HepG2 (cell line): ENCODE measurements around the gene ARPC1B. TPM values are rescaled to one million over a fixed set of nuclear protein-coding genes. Genes with fewer than 3 reads are reported as not detected.

ENCODE experiments used
- BHLHE40 ChIP-seq: IDR thresholded peaks from 2 replicates; pipeline ENCODE4 v1.6.1; 2011; ENCODE audit warnings: low read length, improper control_type of control experiment
- BORCS8-MEF2B ChIP-seq: sonication (generic); formaldehyde crosslinking; IDR thresholded peaks from 2 replicates; pipeline ENCODE4 v1.8.0; 2022; ENCODE audit warnings: mild to moderate bottlenecking, missing genetic modification reagents
- NFE2L1 ChIP-seq: sonication (generic); formaldehyde crosslinking; IDR thresholded peaks from 2 replicates; pipeline ENCODE4 v1.4.0; 2020; ENCODE audit warnings: missing genetic modification reagents, mild to moderate bottlenecking, borderline replicate concordance
- PCBP1 ChIP-seq: fragments of 200-400 bp; formaldehyde crosslinking; IDR thresholded peaks from 2 replicates; pipeline ENCODE4 v1.6.1; 2017; ENCODE audit warnings: mild to moderate bottlenecking, low read depth, low read length, borderline replicate concordance
- PHF5A ChIP-seq: IDR thresholded peaks from one replicate; pipeline ENCODE4 v1.6.1; 2018; ENCODE audit warnings: low read depth, missing genetic modification reagents; ENCODE audit not compliant: unreplicated experiment
- SKIL ChIP-seq: sonication (generic); formaldehyde crosslinking; IDR thresholded peaks from 2 replicates; pipeline ENCODE4 v1.8.0; 2022; ENCODE audit warnings: missing genetic modification reagents, mild to moderate bottlenecking, moderate library complexity, borderline replicate concordance
- TMF1 ChIP-seq: sonication (generic); formaldehyde crosslinking; IDR thresholded peaks from 2 replicates; pipeline ENCODE4 v1.8.1; 2022; ENCODE audit warnings: low read depth, missing genetic modification reagents
- TRIM24 ChIP-seq: sonication (generic); formaldehyde crosslinking; IDR thresholded peaks from 2 replicates; pipeline ENCODE4 v1.8.0; 2022; ENCODE audit warnings: mild to moderate bottlenecking, missing genetic modification reagents
- TSC22D2 ChIP-seq: sonication (generic); formaldehyde crosslinking; IDR thresholded peaks from 2 replicates; pipeline ENCODE4 v1.5.1; 2020; ENCODE audit warnings: missing genetic modification reagents, mild to moderate bottlenecking, borderline replicate concordance
- ZBTB10 ChIP-seq: sonication (generic); formaldehyde crosslinking; IDR thresholded peaks from 2 replicates; pipeline ENCODE4 v1.4.0; 2020; ENCODE audit warnings: missing genetic modification reagents, borderline replicate concordance
- ZBTB21 ChIP-seq: sonication (generic); formaldehyde crosslinking; IDR thresholded peaks from 2 replicates; pipeline ENCODE4 v1.4.0; 2020; ENCODE audit warnings: missing genetic modification reagents
- ZKSCAN5 ChIP-seq: sonication (generic); formaldehyde crosslinking; IDR thresholded peaks from 2 replicates; pipeline ENCODE4 v1.5.1; 2020; ENCODE audit warnings: mild to moderate bottlenecking, missing genetic modification reagents
- ZNF205 ChIP-seq: IDR thresholded peaks from 2 replicates; pipeline ENCODE4 v1.6.1; 2018; ENCODE audit warnings: missing biosample characterization, missing genetic modification reagents
- ZNF224 ChIP-seq: sonication (generic); formaldehyde crosslinking; IDR thresholded peaks from 2 replicates; pipeline ENCODE4 v1.5.0; 2020; ENCODE audit warnings: mild to moderate bottlenecking, missing genetic modification reagents
- ZNF431 ChIP-seq: sonication (generic); formaldehyde crosslinking; IDR thresholded peaks from 2 replicates; pipeline ENCODE4 v1.9.0; 2022; ENCODE audit warnings: missing genetic modification reagents, low read depth, mild to moderate bottlenecking, borderline replicate concordance
- ZNF503 ChIP-seq: sonication (generic); formaldehyde crosslinking; IDR thresholded peaks from 2 replicates; pipeline ENCODE4 v1.4.0; 2020; ENCODE audit warnings: missing genetic modification reagents
- ZNF513 ChIP-seq: sonication (generic); formaldehyde crosslinking; conservative IDR thresholded peaks from 2 replicates; pipeline ENCODE4 v1.5.0; 2020; ENCODE audit warnings: missing genetic modification reagents
- ZNF703 ChIP-seq: sonication (generic); formaldehyde crosslinking; IDR thresholded peaks from 2 replicates; pipeline ENCODE4 v1.5.1; 2020; ENCODE audit warnings: missing genetic modification reagents, mild to moderate bottlenecking, moderate library complexity, borderline replicate concordance
- polyA plus RNA-seq, 8 experiments: library from polyadenylated mRNA; depleted of rRNA in 3 of 8; stranded (reverse) in 7 of 8; unstranded in 1 of 8; fragments of >200 nt; fragmentation: Illumina TruSeq in 4 of 8; extraction: Trizol in 4 of 8; gene quantifications; 2 replicates each; pipeline versions ENCODE4 v1.2.1 to v1.2.3, GENCODE V29; 2011 to 2016; ENCODE audit warnings: low read depth in 4 of 8, missing spikeins in 1 of 8, mixed read lengths in 1 of 8; ENCODE audit not compliant: insufficient read depth in 1 of 8
- total RNA-seq, 5 experiments: library from RNA; depleted of rRNA; stranded (reverse); fragments of >200 nt; fragmentation: Illumina TruSeq; extraction: Trizol; gene quantifications; 2 replicates each; pipeline ENCODE4 v1.2.3, GENCODE V29; 2016; ENCODE audit warnings: low read depth in 1 of 5

Gene ARPC1B
- total and polyA plus RNA-seq, 2 of the 13 experiments (the other 11 are each of a cell fraction or from before 2014, with no cell fraction given), result 72.9 to 89.1 TPM

GRCh38 chr7:99325592-99326407, 48.7 kb upstream of the ARPC1B start, which contains the start of gene ARPC1A (continued):
- TF ChIP-seq SKIL (CRISPR knock-in tag) (no peak), TSC22D2 (CRISPR knock-in tag) (peak; percentile 85), ZNF431 (no peak), NFE2L1 (CRISPR knock-in tag) (no peak), TRIM24 (no peak), ZNF703 (CRISPR knock-in tag) (no peak), ZNF205 (CRISPR knock-in tag) (0 out of 2 replicates have a peak, but pooled peaks have one; percentile 46), BHLHE40 (0 out of 2 replicates have a peak, but pooled peaks have one; percentile 6), ZNF513 (CRISPR knock-in tag) (peak; percentile 33; the same call in 1 of the 2 replicates), ZNF224 (CRISPR knock-in tag) (peak; percentile 66; the same call in 1 of the 2 replicates), TMF1 (CRISPR knock-in tag) (no peak; the same call in 1 of the 2 replicates), ZKSCAN5 (CRISPR knock-in tag) (no peak), PHF5A (CRISPR knock-in tag) (peak; percentile 69), ZBTB10 (CRISPR knock-in tag) (0 out of 2 replicates have a peak, but pooled peaks have one; percentile 49), ZNF503 (CRISPR knock-in tag) (peak; percentile 55), PCBP1 (no peak), BORCS8-MEF2B (CRISPR knock-in tag) (no peak), ZBTB21 (CRISPR knock-in tag) (no peak)
